HUES64 (cell line): ENCODE results near the gene FKBP5.

Experiments
- H3K27ac ChIP-seq: 2 replicates; pipeline ENCODE4 v1.7.0; 2013; ENCODE audit warnings: low read depth, low read length, inconsistent platforms
- H3K27me3 ChIP-seq: 2 replicates; pipeline ENCODE4 v1.6.1; 2013; ENCODE audit warnings: mild to moderate bottlenecking, low read length; ENCODE audit not compliant: insufficient read depth
- H3K36me3 ChIP-seq: 2 replicates; pipeline ENCODE4 v1.6.1; 2013; ENCODE audit warnings: mild to moderate bottlenecking, low read length; ENCODE audit not compliant: insufficient read depth
- H3K4me1 ChIP-seq: 2 replicates; pipeline ENCODE4 v1.6.1; 2013; ENCODE audit warnings: mild to moderate bottlenecking, low read length, moderate library complexity; ENCODE audit not compliant: insufficient read depth
- H3K4me3 ChIP-seq: 2 replicates; pipeline ENCODE4 v1.5.1; 2013; ENCODE audit warnings: mild to moderate bottlenecking, low read length, moderate library complexity
- H3K9ac ChIP-seq: 2 replicates; pipeline ENCODE4 v1.6.1; 2013; ENCODE audit warnings: mild to moderate bottlenecking, low read depth, low read length
- H3K9me3 ChIP-seq: 2 replicates; pipeline ENCODE4 v1.6.1; 2013; ENCODE audit warnings: low read depth, low read length; ENCODE audit not compliant: insufficient read depth
- WGBS: fragments of 150-250, 120-280 bp; methylation state at CpG from one replicate; pipeline ENCODE4 v1.1.7; 2013; ENCODE audit warnings: missing lambda C conversion rate; 5-methylcytosine and 5-hydroxymethylcytosine counted together

FKBP5 gene

DNA sequence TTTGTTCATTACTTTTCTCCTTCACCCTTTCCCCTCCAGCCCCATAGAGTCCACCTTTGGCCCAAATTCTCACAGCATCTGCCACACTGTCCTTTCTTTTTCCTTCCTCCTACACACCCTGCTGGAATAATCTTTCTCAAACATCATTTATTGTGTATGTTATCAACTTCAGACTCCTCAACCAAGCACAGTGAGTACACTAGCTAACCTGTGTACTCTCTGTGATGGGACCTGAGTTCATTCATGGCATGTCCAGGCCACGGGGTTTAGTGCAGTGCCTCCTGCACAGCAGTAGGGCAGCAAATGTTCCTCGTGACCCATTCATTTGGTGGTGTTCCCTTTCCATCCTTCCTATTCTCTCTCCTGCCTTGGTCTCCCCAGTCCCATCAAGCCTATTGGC lies 41.0 kb upstream of the FKBP5 start:
- Histone ChIP-seq H3K27ac (no peak overlapping the region), H3K27me3 (peaks cover 2% of the 10 kb centered on the region; the same call in 1 of the 2 replicates), H3K4me3 (no peak overlapping the region), H3K4me1 (peaks cover 45% of the 10 kb centered on the region), H3K9me3 (no peaks in the 10 kb centered on the region), H3K9ac (no peak overlapping the region), H3K36me3 (no peaks in the 10 kb centered on the region)
- WGBS = 42% methylated on average over 2 of the region's 2 CpGs

DNA sequence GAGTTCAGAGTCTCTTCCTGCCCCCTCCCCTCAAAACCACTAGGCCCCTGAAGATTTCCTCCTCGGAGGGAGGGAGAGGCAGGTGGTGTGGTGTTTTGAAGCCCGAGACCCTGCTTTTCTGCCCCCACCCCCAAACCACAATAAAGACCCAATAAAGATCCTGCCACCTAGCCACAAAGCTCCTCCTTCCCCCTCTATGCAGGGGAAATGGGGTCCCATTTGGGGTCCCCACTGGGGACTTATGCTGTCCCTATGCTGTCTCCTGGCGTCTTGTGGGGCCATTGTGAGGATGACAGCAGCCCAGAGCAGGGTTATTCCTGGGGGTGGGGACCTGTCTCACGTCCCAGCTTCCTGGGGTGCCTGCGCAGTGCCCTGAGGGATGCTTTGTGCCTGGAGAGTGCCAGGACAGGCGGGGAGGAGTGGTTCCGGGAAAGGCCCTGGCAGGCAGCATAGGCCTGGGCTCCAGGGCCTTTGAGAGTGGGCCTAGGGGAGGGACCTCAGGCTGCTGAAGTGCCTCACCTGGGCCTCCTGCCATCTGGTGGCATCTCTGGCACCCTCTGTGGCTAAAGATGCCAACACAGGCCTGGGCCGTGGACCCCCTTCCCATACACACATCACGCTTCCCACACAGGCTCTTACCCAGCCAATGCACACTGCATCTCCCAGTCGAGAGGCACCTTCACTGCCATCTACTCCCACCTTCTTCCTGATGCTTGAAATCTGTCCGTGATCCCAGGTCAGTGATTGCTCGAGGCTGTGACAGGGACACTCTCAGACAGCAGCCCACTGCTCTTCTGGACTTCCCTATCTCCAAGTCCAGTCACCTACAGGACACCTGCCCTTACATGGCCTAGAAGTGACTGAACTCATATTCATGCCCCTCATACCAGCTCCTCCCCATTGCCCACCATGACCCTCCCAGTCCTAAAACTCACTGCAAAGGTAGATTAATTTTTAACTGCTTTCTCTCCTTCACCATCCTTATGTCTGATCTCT lies 40.3 kb upstream of the FKBP5 start:
- no peak overlapping the region for H3K27ac ChIP-seq
- no peaks in the 10 kb centered on the region for H3K36me3 ChIP-seq
- H3K9me3 ChIP-seq = no peaks in the 10 kb centered on the region
- H3K27me3 ChIP-seq = peaks cover 2% of the 10 kb centered on the region; the same call in 1 of the 2 replicates
- H3K9ac ChIP-seq = peak overlapping the region; percentile 93; the same call in 1 of the 2 replicates
- WGBS = 58% methylated on average over 11 of the region's 12 CpGs
- peak overlapping the region; percentile 80 for H3K4me3 ChIP-seq
- peaks cover 45% of the 10 kb centered on the region for H3K4me1 ChIP-seq

DNA sequence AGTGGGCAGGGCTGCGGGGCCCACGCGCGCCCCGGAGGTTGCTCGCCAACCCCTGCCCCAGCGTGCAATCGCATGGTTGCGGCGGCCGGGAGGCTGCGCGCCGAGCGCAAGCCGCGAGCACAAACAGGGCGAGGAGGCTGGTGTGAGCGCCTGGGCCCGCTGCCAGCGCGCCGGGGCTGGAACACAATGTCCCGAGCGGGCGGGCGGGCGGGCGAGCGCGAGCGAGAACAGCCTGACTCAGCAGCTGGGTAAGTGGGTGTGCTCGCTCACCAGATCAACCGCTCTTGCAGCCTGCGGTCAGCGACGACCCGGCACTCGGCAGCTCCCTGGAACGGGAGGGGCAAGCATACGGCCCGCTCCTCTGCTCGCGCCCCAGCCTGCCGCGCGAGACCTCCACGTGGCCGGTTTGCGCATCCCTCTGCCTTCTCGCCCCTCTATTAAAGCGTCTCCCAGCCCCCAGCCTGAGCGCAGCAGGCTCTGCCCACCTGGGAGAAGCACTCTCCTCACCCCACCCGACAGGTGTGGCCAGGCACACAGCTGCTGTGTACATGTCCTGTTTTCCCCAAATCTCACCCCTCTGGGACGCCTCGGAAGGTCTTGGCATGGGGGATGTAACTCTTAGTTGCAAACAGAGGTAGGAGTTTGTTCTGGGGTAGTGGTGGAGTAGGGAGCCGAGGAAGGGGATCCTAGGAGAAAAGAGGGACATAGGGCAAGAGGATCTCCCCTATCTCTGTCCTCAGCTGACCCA lies 39.4 kb upstream of the FKBP5 start:
- WGBS = 2% methylated on average over 57 of the region's 57 CpGs
- H3K4me1 ChIP-seq = peaks cover 45% of the 10 kb centered on the region
- no peaks in the 10 kb centered on the region for H3K9me3 ChIP-seq

DNA sequence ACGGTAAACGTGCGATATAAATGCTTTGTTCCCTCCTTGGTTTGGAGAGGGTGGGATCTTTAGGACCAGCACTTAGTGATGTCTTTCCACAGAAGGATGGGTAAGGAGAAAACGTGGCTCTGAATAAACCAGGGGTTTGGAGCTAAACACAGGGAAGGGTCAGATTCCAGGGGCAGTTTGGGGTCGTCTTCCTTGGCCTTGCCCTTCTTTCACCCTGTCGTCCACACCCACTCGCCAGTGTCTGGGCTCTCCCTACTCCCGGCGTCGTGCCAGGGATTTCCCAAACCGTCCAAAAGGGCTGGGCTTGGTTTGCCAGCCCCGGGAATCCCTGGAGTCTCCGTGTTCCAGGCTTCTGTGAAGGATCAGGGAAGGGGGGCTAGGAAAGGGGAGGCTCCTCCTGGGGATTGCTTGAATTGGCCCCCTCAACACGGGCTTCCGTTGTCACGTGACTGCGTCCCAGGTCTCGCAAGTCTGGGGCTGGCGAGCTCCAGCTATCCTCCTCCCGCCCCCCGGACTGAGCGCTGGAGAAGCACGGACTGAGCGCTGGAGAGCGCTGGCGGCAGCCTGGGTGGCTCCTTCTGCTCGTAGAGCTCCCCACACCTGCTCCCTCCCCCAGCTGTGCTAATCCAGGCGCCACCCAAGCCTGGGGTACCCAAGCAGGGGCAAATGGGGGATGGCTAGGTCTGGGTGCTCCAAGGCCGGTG lies 38.7 kb upstream of the FKBP5 start:
- Histone ChIP-seq H3K9ac (peak overlapping the region; percentile 93), H3K4me1 (peaks cover 41% of the 10 kb centered on the region), H3K9me3 (no peaks in the 10 kb centered on the region), H3K27me3 (peaks cover 2% of the 10 kb centered on the region; the same call in 1 of the 2 replicates), H3K27ac (peak overlapping the region; percentile 80), H3K36me3 (no peaks in the 10 kb centered on the region), H3K4me3 (peak overlapping the region; percentile 80)
- 3% methylated on average over 29 of the region's 29 CpGs for WGBS

More for the DNA sequence above, 39.4 kb upstream of the FKBP5 start:
- H3K9ac ChIP-seq = peak overlapping the region; percentile 93
- H3K27me3 ChIP-seq = peaks cover 2% of the 10 kb centered on the region; the same call in 1 of the 2 replicates
- H3K36me3 ChIP-seq = no peaks in the 10 kb centered on the region
- H3K27ac ChIP-seq = peak overlapping the region; percentile 80
- H3K4me3 ChIP-seq = peak overlapping the region; percentile 80

DNA sequence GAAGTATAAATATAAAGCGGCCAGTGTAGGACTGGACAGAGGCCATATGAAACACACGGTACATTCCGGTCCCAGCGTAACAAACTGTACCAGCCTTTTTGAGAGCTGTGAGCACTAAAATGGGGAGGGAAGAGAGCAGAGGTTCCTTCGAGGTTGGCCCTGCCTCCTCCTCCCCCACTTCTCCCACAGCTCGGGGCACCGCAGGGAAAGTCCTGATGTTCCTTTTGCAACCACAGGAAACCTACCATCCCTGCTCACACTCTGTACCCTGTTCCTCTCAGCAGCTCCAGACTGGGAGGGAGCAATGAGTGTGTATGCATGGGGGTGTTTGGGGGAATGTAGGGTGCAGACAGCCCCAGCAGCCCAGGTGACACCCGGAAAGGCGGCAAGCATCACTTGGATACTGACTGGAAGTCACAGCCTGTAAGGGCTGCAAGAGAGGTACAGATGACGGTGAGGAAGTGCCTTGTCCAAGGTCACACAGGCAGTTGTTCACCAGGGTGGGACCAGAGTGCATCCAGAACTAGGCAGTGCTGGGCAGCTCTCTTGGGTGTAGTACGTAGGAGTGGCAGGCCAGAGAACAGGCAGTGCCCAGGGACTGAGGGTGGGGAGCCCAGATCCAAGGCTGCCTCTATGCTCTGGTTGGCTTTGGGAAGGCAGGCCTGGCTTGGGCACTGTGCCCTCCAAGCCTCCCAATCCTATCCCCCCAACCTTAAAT lies 37.2 kb upstream of the FKBP5 start:
- H3K4me1 ChIP-seq = peaks cover 38% of the 10 kb centered on the region
- 83% methylated on average over 11 of the region's 11 CpGs for WGBS
- H3K27me3 ChIP-seq = peaks cover 2% of the 10 kb centered on the region; the same call in 1 of the 2 replicates
- H3K27ac ChIP-seq = no peak overlapping the region
- H3K9me3 ChIP-seq = no peaks in the 10 kb centered on the region
- no peaks in the 10 kb centered on the region for H3K36me3 ChIP-seq
- H3K4me3 ChIP-seq = no peak overlapping the region
- no peak overlapping the region for H3K9ac ChIP-seq

DNA sequence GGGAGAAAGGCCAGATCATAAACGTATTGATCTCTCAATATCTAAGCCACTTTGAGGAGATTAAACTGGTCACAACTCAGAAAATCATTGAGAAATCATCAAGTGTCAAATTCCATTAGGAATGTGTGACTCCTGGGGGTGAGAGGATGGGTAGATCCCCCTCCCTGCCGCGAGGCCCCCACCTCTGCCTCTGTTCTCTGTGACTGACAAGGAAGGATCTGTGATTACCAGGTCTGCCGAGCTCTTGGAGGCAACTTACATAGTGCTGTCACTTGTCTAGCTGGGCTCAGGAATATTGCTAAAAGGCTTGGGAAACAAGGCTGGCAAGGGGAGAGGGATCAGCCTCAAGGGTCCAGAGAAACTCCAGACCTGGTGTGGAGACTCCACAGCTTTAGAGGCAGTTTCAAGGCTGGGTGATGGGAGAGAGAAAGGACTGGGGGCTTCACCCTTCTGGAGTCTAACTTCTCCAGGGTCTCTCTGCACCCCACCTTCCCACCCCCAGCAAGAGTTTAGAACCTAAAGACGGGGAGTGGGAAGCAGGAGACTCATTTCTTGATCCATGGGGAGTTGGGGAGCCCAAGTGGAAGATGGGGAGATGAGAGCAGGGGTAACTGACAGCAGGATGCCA lies 36.5 kb upstream of the FKBP5 start:
- no peaks in the 10 kb centered on the region for H3K9me3 ChIP-seq
- H3K9ac ChIP-seq = no peak overlapping the region
- H3K36me3 ChIP-seq = no peaks in the 10 kb centered on the region
- peaks cover 45% of the 10 kb centered on the region for H3K4me1 ChIP-seq
- no peak overlapping the region for H3K27ac ChIP-seq
- no peak overlapping the region for H3K4me3 ChIP-seq
- peaks cover 2% of the 10 kb centered on the region; the same call in 1 of the 2 replicates for H3K27me3 ChIP-seq
- WGBS = 61% methylated on average over 5 of the region's 5 CpGs

DNA sequence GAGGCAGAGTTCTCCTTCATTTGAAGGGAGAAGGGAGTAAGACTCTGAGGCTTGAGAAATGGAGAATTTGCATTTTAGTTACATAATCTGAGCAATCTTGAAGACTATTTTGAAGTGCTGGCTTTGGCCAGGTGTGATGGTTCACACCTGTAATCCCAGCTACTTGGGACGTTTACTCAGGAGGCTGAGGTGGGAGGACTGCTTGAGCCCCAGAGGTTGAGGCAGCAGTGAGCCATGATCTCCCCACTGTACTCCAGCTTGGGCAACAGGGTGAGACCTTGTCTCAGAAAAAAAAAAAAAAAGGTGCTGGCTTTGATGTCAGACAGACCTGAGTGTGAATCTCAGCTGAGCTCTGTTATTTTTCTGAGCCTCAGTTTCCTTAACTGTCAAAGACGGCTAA lies 35.8 kb upstream of the FKBP5 start:
- H3K9ac ChIP-seq = no peak overlapping the region
- no peak overlapping the region for H3K27ac ChIP-seq
- H3K4me1 ChIP-seq = peaks cover 51% of the 10 kb centered on the region
- no peaks in the 10 kb centered on the region for H3K36me3 ChIP-seq
- WGBS = 91% methylated on average over 2 of the region's 2 CpGs
- H3K9me3 ChIP-seq = no peaks in the 10 kb centered on the region
- H3K4me3 ChIP-seq = no peak overlapping the region
- H3K27me3 ChIP-seq = peaks cover 2% of the 10 kb centered on the region; the same call in 1 of the 2 replicates

DNA sequence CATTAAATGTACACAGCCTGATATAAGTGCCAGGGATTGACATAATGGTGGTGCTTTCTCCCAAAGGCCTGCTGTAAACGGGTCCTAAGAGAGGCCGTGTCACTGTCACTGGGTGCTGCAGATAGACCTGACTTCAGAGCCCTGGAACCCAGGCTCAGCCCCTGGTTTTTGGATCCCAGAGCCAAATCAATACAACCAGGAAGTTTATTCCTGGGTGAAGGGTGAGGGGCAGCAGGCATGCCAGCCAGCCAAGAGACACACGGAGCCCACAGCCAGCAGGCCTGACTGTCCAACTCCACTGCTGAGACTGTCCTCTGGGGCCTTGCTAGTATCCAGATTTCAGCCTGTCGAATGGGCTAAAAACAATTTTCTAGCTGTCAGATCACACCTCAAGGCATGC lies 35.3 kb upstream of the FKBP5 start:
- Histone ChIP-seq H3K36me3 (no peaks in the 10 kb centered on the region), H3K27me3 (peaks cover 2% of the 10 kb centered on the region; the same call in 1 of the 2 replicates), H3K4me3 (no peak overlapping the region), H3K4me1 (peaks cover 51% of the 10 kb centered on the region), H3K27ac (no peak overlapping the region), H3K9ac (no peak overlapping the region), H3K9me3 (no peaks in the 10 kb centered on the region)
- 90% methylated on average over 4 of the region's 4 CpGs for WGBS

DNA sequence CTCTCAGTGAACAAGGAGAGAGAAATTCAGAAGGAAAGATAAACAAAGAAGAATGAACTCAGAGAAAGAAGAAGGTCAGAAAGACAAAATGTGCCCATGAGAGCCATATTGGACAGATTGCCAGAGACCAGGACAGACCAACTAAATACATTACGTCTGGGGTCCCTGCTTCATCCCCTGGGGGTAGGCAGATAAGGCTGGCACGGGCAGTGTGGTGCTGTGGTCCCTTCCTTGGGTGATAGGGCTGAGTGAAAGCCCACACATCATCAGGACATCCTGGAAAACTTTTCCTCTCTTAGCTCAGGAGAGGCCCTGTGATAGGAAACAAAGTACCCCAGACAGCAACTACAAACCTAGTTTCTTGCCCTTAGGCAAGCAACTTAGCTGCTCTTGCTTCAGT lies 34.9 kb upstream of the FKBP5 start:
- H3K27ac ChIP-seq = no peak overlapping the region
- no peak overlapping the region for H3K4me3 ChIP-seq
- 83% methylated on average over 2 of the region's 2 CpGs for WGBS
- H3K4me1 ChIP-seq = peaks cover 51% of the 10 kb centered on the region
- H3K27me3 ChIP-seq = peaks cover 2% of the 10 kb centered on the region; the same call in 1 of the 2 replicates
- H3K9ac ChIP-seq = no peak overlapping the region
- H3K9me3 ChIP-seq = no peaks in the 10 kb centered on the region
- no peaks in the 10 kb centered on the region for H3K36me3 ChIP-seq
